ENCODE data around the gene P2RY2.

P2RY2 gene

DNA sequence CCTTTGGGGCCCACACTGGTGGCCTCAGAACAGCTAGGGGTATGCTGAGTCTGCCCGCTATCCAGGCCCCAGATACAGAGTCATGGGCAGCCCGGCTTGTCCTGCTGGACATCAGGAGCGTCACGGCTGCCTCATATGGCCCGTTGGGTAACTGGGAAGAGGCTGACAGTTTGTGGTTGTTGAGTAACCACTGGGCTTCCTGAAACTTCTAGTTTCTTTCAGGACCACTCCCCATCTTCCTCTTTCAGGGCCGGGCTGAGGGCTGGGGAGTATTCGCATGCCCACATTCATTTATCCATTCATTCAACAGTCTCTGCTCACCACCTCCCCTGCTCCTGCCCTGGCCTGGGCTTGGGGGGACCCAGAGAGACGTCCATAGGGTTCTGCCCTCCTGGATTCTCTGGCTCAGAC lies 13.4 kb upstream of the P2RY2 start:
- no peak for DNase-seq (ENCODE audit: low read depth in 2 of 2)

- DNase-seq (ENCODE audit: low read depth in 2 of 2): no peak
Measured at GRCh38 chr11:73205661-73206343, 12.3 kb upstream of the P2RY2 start.

DNA sequence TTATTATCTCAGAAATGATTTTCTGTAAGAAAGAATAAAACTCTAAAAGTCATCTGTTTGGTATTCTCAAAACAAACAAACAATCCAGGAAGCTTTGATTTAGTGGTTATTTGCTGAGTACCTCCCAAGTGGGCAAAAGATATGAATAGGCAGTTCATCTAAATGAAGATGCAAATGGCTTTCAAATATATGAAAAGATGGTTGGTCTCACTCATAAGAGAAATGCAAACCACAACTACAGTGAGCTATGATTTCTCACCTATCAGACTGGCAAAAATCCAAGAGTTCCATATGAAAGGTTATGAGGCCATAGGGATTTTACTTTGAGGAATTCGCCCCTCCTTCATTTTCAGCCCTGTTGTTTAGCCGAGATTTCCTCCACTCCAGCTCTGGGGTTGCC lies 11.3 kb upstream of the P2RY2 start:
- DNase-seq (ENCODE audit: low read depth in 2 of 2): no peak

GRCh38 chr11:73209892-73210291 lies 8.2 kb upstream of the P2RY2 start:
- DNase-seq (ENCODE audit: low read depth in 2 of 2): no peak

DNA sequence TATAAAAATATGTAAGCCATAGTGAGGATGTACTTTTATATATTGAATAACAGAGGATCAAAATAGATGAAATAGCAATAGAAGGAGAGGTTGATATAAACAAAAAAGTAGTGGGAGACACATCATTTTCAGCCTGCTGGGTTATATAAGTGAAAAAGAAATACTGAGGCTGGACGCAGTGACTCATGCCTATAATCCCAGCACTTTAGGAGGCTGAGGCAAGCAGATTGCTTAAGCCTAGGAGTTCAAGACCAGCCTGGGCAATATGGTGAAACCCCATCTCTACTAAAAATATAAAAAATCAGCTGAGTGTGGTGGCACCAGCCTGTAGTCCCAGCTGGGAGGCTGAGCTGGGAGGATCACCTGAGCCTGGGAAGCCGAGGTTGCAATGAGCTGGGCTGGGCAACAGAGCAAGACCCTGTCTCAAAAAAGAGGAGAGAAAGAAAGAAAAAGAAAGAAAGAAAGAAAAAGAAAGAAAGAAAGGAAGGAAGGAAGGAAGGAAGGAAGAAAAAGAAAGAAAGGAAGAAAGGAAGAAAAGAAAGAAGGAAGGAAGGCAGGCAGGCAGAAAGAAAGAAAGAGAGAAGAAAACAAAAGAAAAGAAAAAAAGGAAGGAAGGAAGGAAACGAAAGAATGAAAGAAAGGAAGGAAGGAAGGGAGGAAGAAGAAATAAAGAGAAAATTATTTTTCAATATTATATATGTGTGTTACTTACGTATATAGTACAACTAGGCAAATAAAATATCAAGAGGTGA lies 7.0 kb upstream of the P2RY2 start:
- DNase-seq (ENCODE audit: low read depth in 2 of 2): no peak

GRCh38 chr11:73213196-73214143 lies 4.6 kb upstream of the P2RY2 start:
- no peak for DNase-seq (ENCODE audit: low read depth in 2 of 2)

GRCh38 chr11:73215191-73216134 lies 2.6 kb upstream of the P2RY2 start:
- no peak for DNase-seq (ENCODE audit: low read depth in 2 of 2)

DNA sequence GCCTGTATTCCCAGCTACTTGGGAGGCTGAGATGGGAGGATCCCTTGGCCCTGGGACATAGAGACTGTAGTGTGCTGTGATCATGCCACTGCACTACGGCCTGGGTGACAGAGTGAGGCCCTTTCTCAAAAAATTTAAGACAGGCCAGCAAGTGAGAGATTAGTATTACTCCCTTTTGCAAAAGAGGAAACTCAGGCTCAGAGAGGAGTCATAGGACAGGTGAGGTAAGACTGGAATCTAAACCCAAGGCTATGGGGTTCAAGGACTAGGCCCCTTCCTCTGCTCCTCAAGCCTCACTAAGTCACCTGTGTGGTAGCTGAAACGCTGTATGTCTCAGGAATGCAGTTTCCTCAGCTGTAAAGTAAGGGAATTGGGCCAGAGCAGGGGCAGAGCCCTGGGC lies 1.6 kb upstream of the P2RY2 start:
- no peak for DNase-seq (ENCODE audit: low read depth in 2 of 2)

DNA sequence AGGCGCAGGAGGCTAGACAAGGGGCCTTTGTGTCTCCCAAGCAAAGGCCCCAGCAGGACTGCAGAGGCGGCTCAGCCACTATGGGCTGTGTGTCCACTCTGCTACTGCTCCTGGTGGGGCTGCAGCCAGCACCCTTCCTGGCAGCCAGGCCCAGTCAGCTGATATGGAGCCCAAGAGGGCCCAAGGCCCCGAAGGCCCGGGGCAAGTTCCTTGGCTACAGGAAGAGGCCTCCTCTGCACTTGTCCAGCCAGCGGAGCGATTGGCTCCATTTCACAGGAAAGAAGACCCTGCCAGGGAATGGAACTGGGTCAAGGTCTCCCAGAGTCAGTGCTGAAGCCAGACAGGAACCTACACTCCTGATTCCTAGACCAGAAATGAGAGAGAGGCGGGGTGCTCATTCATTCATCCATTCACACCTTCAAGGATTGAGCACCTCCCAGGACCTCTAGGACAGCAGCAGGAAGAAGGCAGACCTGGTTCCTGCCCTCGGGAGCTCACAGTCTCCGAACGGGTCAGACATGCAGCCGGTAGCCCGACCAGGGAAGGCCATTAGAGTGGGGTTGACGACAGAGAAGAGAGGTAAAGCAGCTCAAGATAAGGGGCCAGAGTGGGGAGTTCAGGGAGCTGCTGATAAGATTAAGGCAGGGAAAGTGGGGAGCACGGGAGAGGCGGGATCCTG lies 811 bp upstream of the P2RY2 start:
- DNase-seq (ENCODE audit: low read depth in 2 of 2): no peak

DNA sequence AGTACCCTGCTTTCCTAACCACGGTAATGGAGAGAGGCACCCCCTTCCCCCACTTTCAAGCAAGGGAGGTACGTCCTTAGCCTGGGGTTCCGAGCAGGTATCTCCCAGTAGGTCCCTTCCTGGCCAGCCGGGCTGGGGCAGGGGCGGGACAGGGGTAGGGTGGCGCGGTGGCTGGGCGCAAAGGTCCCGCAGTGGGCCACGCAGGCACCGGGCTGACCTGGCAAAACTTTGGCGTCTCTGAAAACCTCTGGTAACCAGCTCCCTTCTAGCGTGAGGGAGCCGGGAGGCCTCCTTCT lies 323 bp upstream of the P2RY2 start:
- DNase-seq (ENCODE audit: low read depth in 2 of 2): no peak

GRCh38 chr11:73218830-73219215 lies 742 bp downstream of the P2RY2 start:
- DNase-seq (ENCODE audit: low read depth in 2 of 2): no peak

GRCh38 chr11:73219396-73220285 lies 1.6 kb downstream of the P2RY2 start:
- DNase-seq (ENCODE audit: low read depth in 2 of 2): no peak

DNA sequence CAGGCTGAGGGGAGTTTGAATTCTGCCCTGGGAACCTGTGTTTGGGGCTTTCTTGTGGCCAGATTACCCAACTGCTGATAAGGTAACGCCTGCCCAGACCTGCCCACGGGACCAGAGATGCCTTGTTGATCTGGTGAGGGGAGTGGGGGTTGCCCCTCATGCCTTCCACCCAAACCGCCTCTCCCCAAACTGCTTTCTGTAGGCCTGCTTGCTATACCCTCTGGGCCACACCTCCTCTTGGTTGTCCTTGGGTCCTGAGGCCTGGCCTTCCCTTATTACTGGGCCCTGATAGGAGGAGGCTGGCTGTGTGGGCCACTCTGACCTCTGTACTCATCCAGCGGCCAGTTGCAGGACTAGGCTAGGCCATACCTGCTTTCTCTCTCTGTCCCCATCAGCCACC lies 3.4 kb downstream of the P2RY2 start:
- no peak for DNase-seq (ENCODE audit: low read depth in 2 of 2)

DNA sequence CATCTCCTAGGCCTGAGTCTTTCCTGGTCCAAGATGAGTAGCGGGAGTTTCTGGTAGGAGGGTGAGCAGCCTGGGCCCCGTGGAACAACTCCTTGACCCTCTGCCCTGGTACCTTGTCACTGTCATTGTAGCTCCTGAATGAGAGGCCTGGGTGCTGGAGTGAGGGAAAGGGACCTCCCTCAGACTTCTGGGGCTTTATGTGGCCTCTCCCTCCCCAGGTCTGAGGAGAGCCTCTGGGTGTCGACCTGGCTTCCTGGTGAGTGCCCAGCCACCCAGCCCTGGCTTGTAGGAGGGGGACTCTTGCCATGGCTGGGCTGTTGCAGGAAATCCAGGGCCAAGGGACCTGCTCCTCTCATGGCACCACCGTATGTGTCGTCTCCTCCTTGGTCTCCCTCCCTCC lies 3.9 kb downstream of the P2RY2 start:
- DNase-seq (ENCODE audit: low read depth in 2 of 2): no peak

DNA sequence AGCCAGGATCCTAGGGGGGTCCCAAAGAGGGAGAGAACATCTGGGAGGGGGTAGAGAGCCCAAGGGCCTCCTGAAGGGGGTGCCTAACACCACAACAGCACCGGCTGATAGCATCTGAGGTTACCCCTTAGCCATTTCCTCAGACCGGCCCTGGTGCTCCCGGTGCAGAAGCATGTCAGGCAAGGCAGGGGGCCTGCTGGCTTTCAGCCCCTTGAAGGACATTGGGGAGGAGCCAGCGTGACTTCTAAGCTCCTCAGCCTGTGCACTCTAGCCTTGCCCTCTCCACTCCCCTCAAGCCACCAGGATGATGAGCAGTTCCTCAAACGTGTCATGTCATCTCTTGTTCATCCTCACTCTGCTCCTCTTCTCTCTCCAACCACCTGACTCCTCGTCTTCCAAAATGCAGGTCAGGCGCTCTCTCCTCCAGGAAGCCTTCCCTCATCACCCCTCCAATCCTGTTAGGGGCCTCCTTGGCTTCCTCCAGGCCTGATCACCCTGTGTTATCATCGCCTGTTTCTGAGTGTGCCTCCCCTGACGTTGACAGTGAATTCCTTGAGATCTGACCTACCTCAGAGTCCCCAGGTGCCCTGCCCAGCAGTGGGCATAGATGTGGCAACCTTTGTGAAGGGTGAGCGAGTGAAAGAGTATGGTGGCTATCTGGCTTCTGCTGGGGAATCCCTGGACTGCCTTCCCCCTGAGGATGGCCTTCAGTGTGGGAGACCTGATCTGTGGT lies 6.1 kb downstream of the P2RY2 start:
- DNase-seq (ENCODE audit: low read depth in 2 of 2): no peak

GRCh38 chr11:73225001-73225686 lies 7.1 kb downstream of the P2RY2 start:
- no peak for DNase-seq (ENCODE audit: low read depth in 2 of 2)

DNA sequence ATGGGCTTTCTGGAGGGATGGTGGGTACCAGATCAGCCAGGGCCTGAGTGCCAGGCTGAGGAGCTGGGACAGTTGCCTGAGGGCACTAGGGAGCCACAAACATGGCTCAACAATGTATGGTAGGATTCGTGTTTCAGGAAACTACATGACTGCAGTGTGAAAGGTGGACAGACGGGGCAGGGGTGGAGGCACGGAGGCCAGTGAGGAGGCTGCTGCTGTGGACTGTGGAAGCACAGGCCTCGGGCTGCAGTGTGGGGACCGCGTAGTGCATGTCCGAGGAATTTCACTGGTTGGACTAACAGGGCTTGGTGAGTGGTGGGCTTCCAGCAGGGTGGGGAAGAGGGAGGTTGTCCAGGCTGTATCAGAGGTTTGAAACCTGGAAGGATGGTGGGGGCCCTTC lies 7.8 kb downstream of the P2RY2 start:
- no peak for DNase-seq (ENCODE audit: low read depth in 2 of 2)

- DNase-seq (ENCODE audit: low read depth in 2 of 2): no peak
Measured at GRCh38 chr11:73226297-73227006, 8.4 kb downstream of the P2RY2 start.
